ENCODE results near the gene CLDN6. TPM values are rescaled to one million over a fixed set of nuclear protein-coding genes. Genes with fewer than 3 reads are reported as not detected.

Gene CLDN6
- total and polyA plus RNA-seq, 2 experiments from 2014 or later, result 148 to 344 TPM

GRCh38 chr16:2983706-2984136, 34.3 kb downstream of the CLDN6 start:
- Histone ChIP-seq H3K4me1 (ENCODE audit: low read depth) (peaks cover 23% of the 10 kb centered on the region), H3K27me3 (no peaks in the 10 kb centered on the region), H3K4me3 (no peak overlapping the region), H3K9me3 (ENCODE audit: low read depth) (no peaks in the 10 kb centered on the region), H3K36me3 (no peaks in the 10 kb centered on the region), H3K27ac (no peak overlapping the region)
- peak; percentile 80 to 82 for DNase-seq (ENCODE audit: low read depth in 1 of 2, low spot score in 1 of 2)
- peak; percentile 86 for TF ChIP-seq CTCF (IDR thresholded peaks at IDR 0.05; ENCODE audit: low read depth, low read length)

DNA sequence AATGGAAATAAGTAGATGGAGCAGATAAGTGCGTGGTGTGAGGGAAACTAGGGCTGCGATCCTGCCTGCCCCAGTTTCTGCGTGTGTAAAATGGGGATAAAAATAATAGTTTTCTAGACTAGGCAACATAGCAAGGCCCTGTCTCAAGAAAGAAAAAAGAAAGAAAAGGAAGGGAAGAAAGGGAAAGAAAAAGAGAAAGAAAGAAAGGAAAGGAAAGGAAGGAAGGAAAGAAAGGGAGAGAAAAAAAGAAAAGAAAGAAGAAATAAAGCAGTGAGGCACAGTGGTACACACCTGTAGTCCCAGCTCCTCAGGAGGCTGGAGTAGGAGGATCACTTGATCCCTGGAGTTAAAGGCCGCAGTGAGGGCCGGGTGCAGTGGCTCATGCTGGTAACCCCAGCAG, 35.6 kb downstream of the CLDN6 start:
- Histone ChIP-seq H3K27me3 (no peaks in the 10 kb centered on the region), H3K9me3 (ENCODE audit: low read depth) (no peaks in the 10 kb centered on the region), H3K27ac (no peak overlapping the region), H3K36me3 (no peaks in the 10 kb centered on the region), H3K4me3 (no peak overlapping the region), H3K4me1 (ENCODE audit: low read depth) (peaks cover 11% of the 10 kb centered on the region)
- DNase-seq (ENCODE audit: low read depth in 1 of 2, low spot score in 1 of 2), result no peak
- TF ChIP-seq CTCF (IDR thresholded peaks at IDR 0.05; ENCODE audit: low read depth, low read length), result no peak

GRCh38 chr16:2981899-2982250, 36.1 kb downstream of the CLDN6 start:
- DNase-seq (ENCODE audit: low read depth in 1 of 2, low spot score in 1 of 2), result no peak
- Histone ChIP-seq H3K9me3 (ENCODE audit: low read depth) (no peaks in the 10 kb centered on the region), H3K4me1 (ENCODE audit: low read depth) (peaks cover 8% of the 10 kb centered on the region), H3K36me3 (no peaks in the 10 kb centered on the region), H3K27me3 (no peaks in the 10 kb centered on the region), H3K4me3 (no peak overlapping the region), H3K27ac (peak overlapping the region; percentile 19)
- no peak for TF ChIP-seq CTCF (IDR thresholded peaks at IDR 0.05; ENCODE audit: low read depth, low read length)

DNA sequence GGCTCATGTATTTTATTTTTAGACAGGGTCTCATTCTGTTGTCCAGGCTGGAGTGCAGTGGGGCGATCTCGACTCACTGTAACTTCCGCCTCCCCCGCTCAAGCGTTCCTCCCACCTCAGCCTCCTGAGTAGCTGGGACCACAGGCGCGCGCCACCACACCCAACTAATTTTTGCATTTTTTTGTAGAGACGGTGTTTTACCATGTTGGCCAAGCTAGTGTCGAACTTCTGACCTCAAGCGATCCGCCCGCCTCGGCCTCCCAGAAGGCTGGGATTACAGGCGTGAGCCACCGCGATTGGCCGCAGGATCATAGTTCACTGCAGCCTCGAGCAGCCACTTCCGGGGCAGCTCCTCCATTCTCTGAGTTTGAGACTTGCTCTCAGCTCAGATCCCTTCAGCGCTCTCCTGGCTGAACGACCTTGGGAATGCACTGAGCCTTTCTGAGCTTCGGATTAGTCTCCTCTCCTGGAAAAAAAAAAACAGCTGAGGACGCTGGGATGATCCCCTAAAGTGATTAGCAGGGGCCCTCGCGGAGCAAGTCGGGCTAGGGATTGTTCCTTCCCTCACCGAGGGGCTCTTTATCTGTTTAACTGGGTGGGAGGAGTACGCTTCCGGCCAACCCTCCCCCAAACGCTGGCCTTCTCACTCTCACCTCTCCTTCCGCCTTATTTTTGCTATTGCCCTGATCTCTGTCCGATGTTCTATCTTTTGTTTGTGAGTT, 36.6 kb downstream of the CLDN6 start:
- Histone ChIP-seq H3K27me3 (no peaks in the 10 kb centered on the region), H3K4me1 (ENCODE audit: low read depth) (peaks cover 8% of the 10 kb centered on the region), H3K36me3 (no peaks in the 10 kb centered on the region), H3K27ac (peak overlapping the region; percentile 19), H3K9me3 (ENCODE audit: low read depth) (no peaks in the 10 kb centered on the region), H3K4me3 (no peak overlapping the region)
- no peak for TF ChIP-seq CTCF (IDR thresholded peaks at IDR 0.05; ENCODE audit: low read depth, low read length)
- peak; percentile 27 to 43 for DNase-seq (ENCODE audit: low read depth in 1 of 2, low spot score in 1 of 2)

DNA sequence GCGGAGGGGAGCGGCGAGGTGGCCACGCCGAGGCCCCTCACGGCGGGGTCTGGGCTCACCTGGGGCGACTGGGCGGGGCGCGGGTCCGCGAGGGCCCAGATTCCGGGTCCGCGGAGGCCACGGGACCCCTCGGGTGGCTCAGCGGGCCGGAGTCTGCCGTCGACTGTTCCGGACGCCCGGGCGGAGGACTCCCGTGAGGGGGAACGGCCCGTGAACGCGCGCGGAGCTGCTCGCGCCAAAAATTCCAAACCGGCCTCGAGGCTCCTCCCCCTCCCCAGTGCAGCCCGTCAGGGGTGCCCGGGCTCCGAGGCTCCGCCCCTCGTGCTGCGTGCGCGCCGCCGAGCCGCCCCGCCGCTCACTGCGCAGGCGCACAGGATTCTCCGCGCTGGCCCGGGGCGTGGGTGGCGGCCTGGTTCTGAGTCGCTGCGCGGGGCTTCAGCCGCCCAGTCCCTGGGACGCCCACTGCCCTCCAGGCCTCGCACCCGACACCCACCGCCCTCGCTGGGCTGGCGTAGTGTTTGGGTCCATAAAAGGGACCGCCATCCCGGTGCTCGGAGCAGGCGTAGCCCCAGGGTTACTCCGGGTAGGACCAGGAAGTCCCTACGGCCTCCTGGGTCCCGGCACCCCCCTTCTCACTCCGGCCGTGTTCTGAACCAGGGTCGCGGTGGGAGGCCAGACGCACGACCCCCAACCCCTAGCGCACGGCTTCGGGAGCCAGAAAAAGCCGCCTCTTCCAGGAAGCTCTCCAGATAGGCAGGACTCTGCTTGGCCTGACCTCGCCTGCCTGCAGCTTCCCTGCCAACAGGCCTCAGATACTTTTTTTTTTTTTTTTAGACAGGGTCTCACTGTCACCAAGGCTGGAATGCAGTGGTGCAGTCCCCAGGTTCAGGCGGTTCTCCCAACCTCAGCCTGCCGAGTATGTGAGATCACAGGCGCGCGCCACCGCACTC, 37.5 kb downstream of the CLDN6 start, which contains the start of gene PKMYT1:
PKMYT1 (minus strand) TSS at position 220 of the 950 bp plus-strand sequence. CDS start 789 bp downstream, outside the sequence.
- no peaks in the 10 kb centered on the region for H3K9me3 ChIP-seq (ENCODE audit: low read depth)
- DNase-seq (ENCODE audit: low read depth in 1 of 2, low spot score in 1 of 2), result peak; percentile 89 to 95
- no peak for TF ChIP-seq CTCF (IDR thresholded peaks at IDR 0.05; ENCODE audit: low read depth, low read length)
- peak within 1 kb of the TSS; percentile 61 for H3K4me3 ChIP-seq
- H3K27me3 ChIP-seq, result no peaks in the 10 kb centered on the region
- peaks cover 8% of the 10 kb centered on the region for H3K4me1 ChIP-seq (ENCODE audit: low read depth)
- H3K27ac ChIP-seq, result peak within 1 kb of the TSS; percentile 48
- no peaks in the 10 kb centered on the region for H3K36me3 ChIP-seq

Data from cardiac muscle cell (in vitro differentiated cells and primary cell).